Mucosa of gallbladder (tissue), 1 donor: ENCODE results near the gene ARHGEF2. TPM values are rescaled to one million over a fixed set of nuclear protein-coding genes. Genes with fewer than 3 reads are reported as not detected.

Source experiments
- DNase-seq: peaks from one replicate; pipeline ENCODE4 v3.0.0-alpha.2; 2020; ENCODE audit warnings: low spot score
- total RNA-seq: library from RNA; stranded (reverse); gene quantifications from one replicate; pipeline ENCODE4 v1.2.1, GENCODE V29; 2021
- donor health status: DM: no; HTN: no; CAD: no.

The ARHGEF2 gene
- total RNA-seq, 1 donor from 2014 or later, result 142 TPM

DNA sequence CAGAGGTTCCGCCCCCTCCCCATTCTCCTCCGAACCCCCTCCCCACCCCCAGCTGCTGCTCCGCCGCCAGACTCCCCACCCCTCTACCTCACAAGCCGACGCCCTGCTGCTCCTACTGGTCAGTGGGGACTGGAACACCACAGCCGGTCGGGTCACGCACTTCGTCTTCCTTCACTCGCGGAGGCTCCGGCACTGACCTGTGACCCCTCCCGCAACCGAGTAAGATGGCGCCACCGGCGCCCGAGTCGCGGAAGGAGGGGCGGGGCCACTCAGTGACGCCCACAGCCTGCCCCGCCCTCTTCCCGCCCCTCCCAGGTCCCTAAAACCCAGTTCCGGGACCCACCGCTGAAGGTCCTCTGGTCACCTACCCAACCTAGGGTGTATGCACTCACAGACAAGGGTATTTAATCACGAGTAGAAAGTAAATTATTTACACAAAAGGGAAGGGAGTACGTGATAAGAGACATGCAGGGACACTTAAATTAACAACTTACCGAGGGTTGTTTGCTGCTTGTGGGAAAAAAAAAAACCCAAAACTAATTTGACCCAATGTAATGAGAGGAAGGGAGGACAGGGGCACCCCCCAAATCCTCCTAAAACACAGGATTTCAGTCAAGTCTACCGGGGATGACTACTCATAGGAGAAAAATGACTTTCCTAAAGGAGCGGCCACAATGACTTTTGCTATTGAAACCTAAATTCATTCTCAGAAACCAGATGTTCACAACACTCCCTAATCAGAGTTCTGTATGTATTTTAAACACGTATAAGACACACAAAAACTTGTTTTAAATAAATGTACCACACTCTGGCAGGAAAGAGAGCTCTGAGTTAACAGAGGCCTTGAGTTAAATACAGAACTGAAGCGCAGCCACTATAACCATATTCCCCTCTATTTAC lies 66.9 kb downstream of the ARHGEF2 start, which contains the start of gene RIT1:
TSS of gene RIT1 (minus strand) at position 194 of the 900 bp plus-strand sequence. CDS start 588 bp downstream, outside the sequence.
- peak; percentile 89 for DNase-seq

DNA sequence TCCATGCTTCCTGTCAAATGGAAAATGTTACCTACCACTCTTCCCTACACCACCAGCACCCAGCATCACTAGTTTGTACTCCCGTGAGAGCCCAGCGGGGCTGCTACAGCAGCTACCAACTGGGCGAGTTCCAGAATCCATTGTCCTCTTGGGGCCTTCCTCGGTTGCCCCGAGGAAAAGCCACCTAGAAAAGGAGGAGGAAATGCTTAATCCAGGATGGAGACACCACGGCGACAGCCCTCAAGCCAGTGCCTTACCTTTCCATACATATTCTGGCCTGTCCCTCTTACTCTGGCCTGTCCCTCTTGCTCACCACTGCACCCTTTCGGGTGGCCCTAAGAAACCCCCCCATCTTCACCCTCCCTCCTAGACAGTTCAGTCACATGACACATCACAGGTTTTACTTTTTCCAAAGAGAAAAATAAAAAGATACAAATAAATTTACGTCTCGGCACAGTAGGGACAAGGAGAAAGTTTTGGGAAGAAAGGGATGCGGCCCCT lies 67.7 kb downstream of the ARHGEF2 start:
- DNase-seq, result peak; percentile 17

DNA sequence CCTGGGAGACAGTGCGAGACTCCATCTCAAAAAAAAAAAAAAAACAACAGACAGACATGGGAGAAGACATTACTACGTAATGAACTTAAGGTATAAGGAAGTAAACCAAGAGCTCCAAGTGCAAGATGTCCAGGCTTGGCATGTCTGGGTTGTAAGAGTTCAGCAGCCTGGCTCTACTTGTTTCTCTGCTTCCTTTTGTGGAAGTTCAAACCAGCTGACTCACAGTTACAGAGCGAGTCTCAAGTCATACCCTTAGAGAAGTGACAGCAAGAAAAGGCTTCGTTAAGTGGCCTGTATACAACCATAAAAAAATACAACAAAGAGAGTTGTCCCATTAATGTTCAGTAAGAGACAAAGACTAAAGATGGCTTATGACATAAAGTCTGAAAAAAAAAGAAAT lies 68.5 kb downstream of the ARHGEF2 start:
- DNase-seq, result peak; percentile 58

DNA sequence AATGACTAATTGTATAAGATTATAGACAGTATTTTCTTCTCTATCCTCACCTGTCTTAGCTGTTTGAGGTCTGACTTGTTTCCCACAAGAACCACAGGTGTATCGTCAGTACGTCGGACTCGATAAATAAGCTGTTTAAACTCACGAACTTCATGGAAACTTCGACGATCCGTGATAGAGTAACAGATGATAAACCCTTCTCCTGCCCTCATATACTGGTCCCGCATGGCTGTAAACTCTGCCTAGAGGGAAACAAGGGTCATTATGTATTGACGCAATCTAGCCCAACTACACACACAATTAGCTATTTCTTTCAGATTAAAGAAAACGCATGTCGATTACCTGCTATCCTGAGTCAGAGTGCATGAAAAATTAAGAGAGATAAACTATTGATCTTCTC lies 74.1 kb downstream of the ARHGEF2 start:
- DNase-seq, result no peak

DNA sequence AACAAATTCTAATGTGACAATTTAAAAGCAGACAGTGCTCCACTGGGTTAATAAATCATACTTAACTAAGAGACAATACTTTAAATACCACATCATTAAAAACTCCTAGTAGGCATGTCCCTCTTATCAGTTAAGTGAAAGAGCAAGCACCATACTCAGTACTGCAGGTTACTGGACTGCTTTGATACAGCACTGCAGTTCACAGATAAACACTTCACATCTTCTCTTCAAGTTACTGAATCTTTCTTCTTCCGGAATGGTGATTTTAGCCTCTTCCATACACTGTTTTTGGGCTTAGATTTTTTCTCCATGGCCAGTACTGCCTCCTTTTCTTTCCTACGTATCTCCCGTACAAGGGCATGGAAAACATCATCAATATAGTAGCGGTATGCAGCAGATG lies 78.2 kb downstream of the ARHGEF2 start:
- DNase-seq, result no peak

DNA sequence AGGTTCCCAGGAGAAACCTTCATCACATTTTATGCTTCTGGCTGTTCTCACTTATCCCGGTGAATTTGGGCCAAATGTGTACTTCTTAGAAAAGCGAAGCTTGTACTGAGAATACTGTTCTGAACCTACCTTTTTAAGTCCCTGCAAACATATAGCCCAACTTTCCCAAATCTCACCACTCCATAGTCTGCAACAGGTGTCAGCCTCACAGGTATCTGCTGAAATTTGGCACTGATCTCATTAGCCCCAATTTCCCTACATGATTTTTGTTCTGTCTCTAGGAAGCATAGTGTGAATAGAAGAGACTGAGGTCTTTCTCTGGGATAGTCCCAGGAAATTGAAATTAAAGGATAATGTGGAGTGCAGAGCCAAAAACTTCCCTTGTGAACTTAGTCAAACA lies 78.7 kb downstream of the ARHGEF2 start:
- DNase-seq, result no peak

DNA sequence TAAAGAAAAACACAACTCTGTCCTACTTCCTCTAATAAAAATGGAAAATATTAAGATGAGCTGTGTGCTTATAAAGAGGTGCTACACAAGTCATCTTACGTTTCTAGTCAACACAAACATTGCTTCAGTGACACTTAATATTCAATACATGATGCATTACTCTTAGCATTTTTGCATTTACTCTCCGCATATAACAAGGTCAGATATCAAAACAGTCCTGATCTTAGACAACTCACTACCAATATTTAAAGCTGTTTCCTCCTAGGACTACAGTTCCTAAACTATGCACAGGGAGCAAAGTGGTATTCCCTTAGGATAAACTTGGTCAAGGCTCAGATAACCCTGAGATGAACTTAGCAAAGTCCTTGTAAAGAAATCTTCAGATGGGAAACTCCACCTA lies 79.5 kb downstream of the ARHGEF2 start:
- no peak for DNase-seq

DNA sequence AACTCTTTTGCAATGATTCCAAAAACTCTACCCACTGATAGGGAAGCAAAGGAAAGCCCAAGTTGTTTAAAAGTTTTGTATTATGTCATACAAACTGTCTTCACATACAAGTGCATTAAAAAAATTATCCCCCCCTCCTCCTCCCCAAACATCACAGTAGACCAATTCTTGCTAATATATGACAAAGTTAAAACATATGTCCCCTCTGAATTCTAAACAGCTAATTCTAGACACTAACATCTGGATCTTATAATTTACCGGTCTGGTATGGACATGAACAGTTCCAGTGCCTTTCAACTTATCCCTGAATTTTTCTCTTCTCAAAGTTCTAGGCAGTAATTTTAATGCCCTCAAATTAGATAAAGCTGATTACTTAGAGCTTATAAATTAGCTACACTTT lies 80.6 kb downstream of the ARHGEF2 start:
- no peak for DNase-seq

Other genes starting within 250 kb of the ARHGEF2 start
- gene GON4L, start 121.3 kb downstream of the ARHGEF2 start, total RNA-seq, result 44.5 TPM
- 23.4 TPM for gene SYT11, start 119.0 kb downstream of the ARHGEF2 start, total RNA-seq
- gene RIT1, start 67.2 kb downstream of the ARHGEF2 start, total RNA-seq, result 38.9 TPM
- gene KHDC4, start 44.1 kb downstream of the ARHGEF2 start, total RNA-seq, result 44.5 TPM
- gene RXFP4, start 36.9 kb downstream of the ARHGEF2 start, total RNA-seq, result not detected
- 217 TPM for gene SSR2, start 42.4 kb upstream of the ARHGEF2 start, total RNA-seq
- gene UBQLN4, start 75.3 kb upstream of the ARHGEF2 start, total RNA-seq, result 34.1 TPM
- gene LAMTOR2, start 76.2 kb upstream of the ARHGEF2 start, total RNA-seq, result 77.0 TPM
- gene RAB25, start 82.6 kb upstream of the ARHGEF2 start, total RNA-seq, result 103 TPM
- 1.4 TPM for gene MEX3A, start 103.9 kb upstream of the ARHGEF2 start, total RNA-seq
- 293 TPM for gene LMNA, start 136.2 kb upstream of the ARHGEF2 start, total RNA-seq
- gene SEMA4A, start 175.0 kb upstream of the ARHGEF2 start, total RNA-seq, result 24.4 TPM
- 25.0 TPM for gene SLC25A44, start 215.6 kb upstream of the ARHGEF2 start, total RNA-seq
- gene PMF1, start 234.5 kb upstream of the ARHGEF2 start, total RNA-seq, result 43.4 TPM